HCT116 (cell line): ENCODE data around the gene IRGQ. TPM values are rescaled to one million over a fixed set of nuclear protein-coding genes. Genes with fewer than 3 reads are reported as not detected.
A peak's percentile ranks its signal among the peaks of the same experiment; 100 is the strongest.

ENCODE experiments used
- ATAC-seq: fragments of 200-7000 bp; cut with Tn5 transposase; 2 replicates; pipeline ENCODE4 v1.9.1; 2020; ENCODE audit warnings: mild to moderate bottlenecking, moderate library complexity
- BruUV-seq: library from RNA; stranded (reverse); fragments of 400-500 nt; replicated peaks from 2 replicates; lab custom pipeline; 2021; lab: Mats Ljungman, UMichigan
- CTCF ChIA-PET: fragments of 300-600 bp; sonication (Branson Sonifier 250); formaldehyde crosslinking; loops from one replicate; lab custom pipeline; 2021; ENCODE audit warnings: antibody characterized with exemption; lab: Charles Lee
- POLR2A ChIA-PET: fragments of 300-600, 350-600 bp; sonication (Branson Sonifier 250); formaldehyde crosslinking; loops from one replicate; lab custom pipeline; 2021; ENCODE audit warnings: antibody characterized with exemption; lab: Charles Lee
- RAD21 ChIA-PET, 2 experiments: fragments of 300-600 bp; sonication (Branson Sonifier 250); formaldehyde crosslinking; loops; one replicate each; lab custom pipeline; 2023; ENCODE audit warnings: low total read pairs in 2 of 2; ENCODE audit not compliant: uncharacterized antibody in 2 of 2, unreplicated experiment in 2 of 2, low non-redundant PET in 1 of 2; lab: Charles Lee
- DNase-seq: peaks from one replicate; pipeline ENCODE4 v3.0.0-alpha.2; 2010; ENCODE audit warnings: low read depth, low spot score
- H2AFZ ChIP-seq: fragments of 200-600 bp; shearing (Covaris generic), sonication (generic); 2 replicates; pipeline ENCODE4 v1.6.1; 2017; ENCODE audit warnings: low read depth, mixed run types, mixed read lengths, antibody characterized with exemption, low read length; ENCODE audit not compliant: poor library complexity, severe bottlenecking
- H3K27ac ChIP-seq: 2 replicates; pipeline ENCODE4 v1.5.1; 2012; ENCODE audit warnings: low read depth, low read length
- H3K27me3 ChIP-seq: fragments of 200-600 bp; sonication (generic); 2 replicates; pipeline ENCODE4 v1.6.1; 2016; ENCODE audit warnings: mixed run types, low read length, mixed read lengths; ENCODE audit not compliant: insufficient read depth
- H3K36me3 ChIP-seq, 2 experiments: fragments of 200-500 bp in 1 of 2; fragments of 200-600 bp in 1 of 2; sonication (Bioruptor generic) in 1 of 2; sonication (generic) in 1 of 2; 2 replicates each; pipeline versions ENCODE4 v1.5.1 to v1.6.1; 2014 to 2016; ENCODE audit warnings: low read length in 2 of 2, inconsistent platforms in 1 of 2, mixed read lengths in 1 of 2, mixed run types in 1 of 2; ENCODE audit not compliant: insufficient read depth in 2 of 2, control insufficient read depth in 1 of 2
- H3K4me1 ChIP-seq, 2 experiments: fragments of 200-600 bp in 1 of 2; sonication (generic) in 1 of 2; 2 replicates each; pipeline versions ENCODE4 v1.5.1 to v1.6.1; 2012 to 2017; ENCODE audit warnings: low read length in 2 of 2, inconsistent platforms in 1 of 2, mild to moderate bottlenecking in 1 of 2, mixed read lengths in 1 of 2, mixed run types in 1 of 2, moderate library complexity in 1 of 2; ENCODE audit not compliant: insufficient read depth in 2 of 2, control insufficient read depth in 1 of 2
- H3K4me2 ChIP-seq: fragments of 200-600 bp; sonication (generic); 2 replicates; pipeline ENCODE4 v1.6.1; 2017; ENCODE audit warnings: mixed run types, low read length, mixed read lengths
- H3K4me3 ChIP-seq, 2 experiments: fragments of 200-600 bp in 1 of 2; sonication (generic) in 1 of 2; replicated peaks in 1 of 2; 2 replicates each; pipeline ENCODE4 v1.5.1; 2011 to 2016; ENCODE audit warnings: low read length in 2 of 2, control low read depth in 1 of 2, low read depth in 1 of 2, mild to moderate bottlenecking in 1 of 2, mixed read lengths in 1 of 2, mixed run types in 1 of 2
- H3K79me2 ChIP-seq: fragments of 200-600 bp; sonication (generic); 2 replicates; pipeline ENCODE4 v1.6.1; 2017; ENCODE audit warnings: mild to moderate bottlenecking, mixed run types, low read length, moderate library complexity, mixed read lengths; ENCODE audit not compliant: insufficient read depth
- H3K9ac ChIP-seq: fragments of 200-600 bp; sonication (generic); 2 replicates; pipeline ENCODE4 v1.6.1; 2016; ENCODE audit warnings: low read length, mixed read lengths
- H3K9me2 ChIP-seq: fragments of 200-600 bp; sonication (generic), shearing (Covaris generic); 2 replicates; pipeline ENCODE4 v1.6.1; 2017; ENCODE audit warnings: mixed run types, mild to moderate bottlenecking, moderate library complexity; ENCODE audit not compliant: insufficient read depth
- H3K9me3 ChIP-seq, 2 experiments: fragments of 200-500 bp in 1 of 2; fragments of 200-600 bp in 1 of 2; sonication (Bioruptor generic) in 1 of 2; sonication (generic) in 1 of 2; 2 replicates each; pipeline ENCODE4 v1.6.1; 2014 to 2017; ENCODE audit warnings: low read length in 2 of 2, mixed read lengths in 2 of 2, inconsistent platforms in 1 of 2, low read depth in 1 of 2, mild to moderate bottlenecking in 1 of 2, mixed run types in 1 of 2, moderate library complexity in 1 of 2; ENCODE audit not compliant: control insufficient read depth in 1 of 2, insufficient read depth in 1 of 2
- H4K20me1 ChIP-seq: fragments of 200-600 bp; sonication (generic), shearing (Covaris generic); 2 replicates; pipeline ENCODE4 v1.6.1; 2017; ENCODE audit warnings: mixed run types, mild to moderate bottlenecking, moderate library complexity; ENCODE audit not compliant: insufficient read depth
- CEBPB ChIP-seq: IDR thresholded peaks from 2 replicates; pipeline ENCODE4 v1.6.1; 2012; ENCODE audit warnings: low read depth
- POLR2A ChIP-seq: IDR thresholded peaks from 2 replicates; pipeline ENCODE4 v1.7.0; 2011; ENCODE audit warnings: borderline replicate concordance; ENCODE audit not compliant: insufficient read depth, insufficient read length; ENCODE audit errors: extremely low read depth
- RAD21 ChIP-seq: IDR thresholded peaks from 2 replicates; pipeline ENCODE4 v1.6.1; 2012; ENCODE audit warnings: low read depth, mild to moderate bottlenecking
- SRF ChIP-seq: IDR thresholded peaks from 2 replicates; pipeline ENCODE4 v1.6.1; 2012; ENCODE audit warnings: low read depth
- ZNF274 ChIP-seq: fragments of 200-500 bp; sonication (Bioruptor generic); IDR thresholded peaks from 2 replicates; pipeline ENCODE4 v1.6.1; 2014; ENCODE audit warnings: mild to moderate bottlenecking, low read depth, low read length, inconsistent platforms
- intact Hi-C: fragments of 100-400 bp; cut with micrococcal nuclease; formaldehyde crosslinking; loops from 2 replicates; pipeline ENCODE4 v1.10.0; 2022
- total RNA-seq: library from RNA; stranded (reverse); gene quantifications from one replicate; pipeline ENCODE4 v1.2.1, GENCODE V29; 2021; ENCODE audit not compliant: unreplicated experiment
- TF ChIP-seq, protein P1 (sequence below): IDR thresholded peaks from 2 replicates; pipeline ENCODE4 v1.6.1; 2012
- TF ChIP-seq, protein P2 (sequence below): IDR thresholded peaks from 2 replicates; pipeline ENCODE4 v1.6.1; 2011; ENCODE audit warnings: mild to moderate bottlenecking, low read length, moderate library complexity; ENCODE audit not compliant: insufficient replicate concordance; ENCODE audit errors: extremely low read depth
- TF ChIP-seq, protein P3 (sequence below): IDR thresholded peaks from 2 replicates; pipeline ENCODE4 v1.6.1; 2012; ENCODE audit warnings: low read depth

The IRGQ gene
- total RNA-seq, 1 experiment from 2014 or later: 14.6 TPM

DNA sequence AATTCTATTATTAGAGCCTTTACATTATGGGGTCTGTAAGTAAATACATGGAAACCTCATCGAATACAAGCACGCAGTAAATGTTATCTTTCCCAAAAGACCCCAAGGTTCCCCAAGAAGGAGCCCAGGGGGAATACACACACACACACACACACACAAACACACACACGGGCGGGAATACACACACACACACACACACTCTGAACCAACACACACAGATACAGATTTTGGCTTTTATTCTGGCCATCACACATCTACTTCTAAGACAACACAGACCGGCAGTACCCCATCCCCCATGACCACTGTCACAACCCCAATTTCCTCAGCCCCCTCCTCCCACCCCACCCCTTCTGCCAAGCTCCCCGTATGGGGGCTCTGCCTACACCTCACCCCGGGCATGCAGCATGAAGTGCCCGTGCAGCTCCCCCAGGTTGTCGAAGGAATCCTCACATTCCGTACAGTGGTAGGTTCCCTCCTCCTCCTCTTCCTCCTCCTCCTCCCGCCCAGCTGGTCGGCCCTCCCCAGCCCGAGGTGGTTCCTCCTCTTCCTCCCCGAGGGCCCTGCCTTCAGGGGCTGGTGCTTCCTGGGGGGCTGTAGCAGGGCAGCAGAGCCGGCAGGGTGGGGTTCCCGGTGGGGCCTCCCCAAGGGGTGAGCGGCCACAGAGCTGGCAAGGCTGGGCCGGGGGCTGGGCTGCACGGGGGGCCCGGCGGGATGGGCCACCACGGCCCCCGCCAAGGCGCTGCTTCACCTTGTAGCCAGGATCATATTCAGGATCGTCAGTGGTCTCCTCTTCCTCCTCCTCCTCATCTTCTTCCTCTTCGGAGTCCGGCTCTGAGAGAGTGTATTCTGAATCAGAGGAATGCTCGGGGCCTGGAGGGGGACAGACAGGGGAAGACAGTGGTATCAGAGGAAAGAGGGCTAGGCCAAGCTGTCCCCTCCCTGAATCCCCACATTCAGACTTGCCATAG lies 11.6 kb upstream of the IRGQ start:
- ATAC-seq (peak; percentile 9; the same call in 1 of the 2 replicates), DNase-seq (no peak)
- no peaks in the 10 kb centered on the region for H3K27me3 ChIP-seq
- H3K36me3 ChIP-seq: peaks cover 3 to 7% of the 10 kb centered on the region in 2 experiments; a peak in 2 of 4 replicates
- no peak overlapping the region for H3K4me2 ChIP-seq
- BruUV-seq: TSS peak; percentile 53
- H3K9me2 ChIP-seq: no peaks in the 10 kb centered on the region
- TF ChIP-seq POLR2A (no peak), RAD21 (no peak), CEBPB (no peak), ZNF274 (no peak), SRF (no peak)
- TF ChIP-seq, protein P1, sequence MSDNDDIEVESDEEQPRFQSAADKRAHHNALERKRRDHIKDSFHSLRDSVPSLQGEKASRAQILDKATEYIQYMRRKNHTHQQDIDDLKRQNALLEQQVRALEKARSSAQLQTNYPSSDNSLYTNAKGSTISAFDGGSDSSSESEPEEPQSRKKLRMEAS: no peak
- TF ChIP-seq, protein P2, sequence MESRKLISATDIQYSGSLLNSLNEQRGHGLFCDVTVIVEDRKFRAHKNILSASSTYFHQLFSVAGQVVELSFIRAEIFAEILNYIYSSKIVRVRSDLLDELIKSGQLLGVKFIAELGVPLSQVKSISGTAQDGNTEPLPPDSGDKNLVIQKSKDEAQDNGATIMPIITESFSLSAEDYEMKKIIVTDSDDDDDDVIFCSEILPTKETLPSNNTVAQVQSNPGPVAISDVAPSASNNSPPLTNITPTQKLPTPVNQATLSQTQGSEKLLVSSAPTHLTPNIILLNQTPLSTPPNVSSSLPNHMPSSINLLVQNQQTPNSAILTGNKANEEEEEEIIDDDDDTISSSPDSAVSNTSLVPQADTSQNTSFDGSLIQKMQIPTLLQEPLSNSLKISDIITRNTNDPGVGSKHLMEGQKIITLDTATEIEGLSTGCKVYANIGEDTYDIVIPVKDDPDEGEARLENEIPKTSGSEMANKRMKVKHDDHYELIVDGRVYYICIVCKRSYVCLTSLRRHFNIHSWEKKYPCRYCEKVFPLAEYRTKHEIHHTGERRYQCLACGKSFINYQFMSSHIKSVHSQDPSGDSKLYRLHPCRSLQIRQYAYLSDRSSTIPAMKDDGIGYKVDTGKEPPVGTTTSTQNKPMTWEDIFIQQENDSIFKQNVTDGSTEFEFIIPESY: no peak
- TF ChIP-seq, protein P3, sequence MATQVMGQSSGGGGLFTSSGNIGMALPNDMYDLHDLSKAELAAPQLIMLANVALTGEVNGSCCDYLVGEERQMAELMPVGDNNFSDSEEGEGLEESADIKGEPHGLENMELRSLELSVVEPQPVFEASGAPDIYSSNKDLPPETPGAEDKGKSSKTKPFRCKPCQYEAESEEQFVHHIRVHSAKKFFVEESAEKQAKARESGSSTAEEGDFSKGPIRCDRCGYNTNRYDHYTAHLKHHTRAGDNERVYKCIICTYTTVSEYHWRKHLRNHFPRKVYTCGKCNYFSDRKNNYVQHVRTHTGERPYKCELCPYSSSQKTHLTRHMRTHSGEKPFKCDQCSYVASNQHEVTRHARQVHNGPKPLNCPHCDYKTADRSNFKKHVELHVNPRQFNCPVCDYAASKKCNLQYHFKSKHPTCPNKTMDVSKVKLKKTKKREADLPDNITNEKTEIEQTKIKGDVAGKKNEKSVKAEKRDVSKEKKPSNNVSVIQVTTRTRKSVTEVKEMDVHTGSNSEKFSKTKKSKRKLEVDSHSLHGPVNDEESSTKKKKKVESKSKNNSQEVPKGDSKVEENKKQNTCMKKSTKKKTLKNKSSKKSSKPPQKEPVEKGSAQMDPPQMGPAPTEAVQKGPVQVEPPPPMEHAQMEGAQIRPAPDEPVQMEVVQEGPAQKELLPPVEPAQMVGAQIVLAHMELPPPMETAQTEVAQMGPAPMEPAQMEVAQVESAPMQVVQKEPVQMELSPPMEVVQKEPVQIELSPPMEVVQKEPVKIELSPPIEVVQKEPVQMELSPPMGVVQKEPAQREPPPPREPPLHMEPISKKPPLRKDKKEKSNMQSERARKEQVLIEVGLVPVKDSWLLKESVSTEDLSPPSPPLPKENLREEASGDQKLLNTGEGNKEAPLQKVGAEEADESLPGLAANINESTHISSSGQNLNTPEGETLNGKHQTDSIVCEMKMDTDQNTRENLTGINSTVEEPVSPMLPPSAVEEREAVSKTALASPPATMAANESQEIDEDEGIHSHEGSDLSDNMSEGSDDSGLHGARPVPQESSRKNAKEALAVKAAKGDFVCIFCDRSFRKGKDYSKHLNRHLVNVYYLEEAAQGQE: no peak
- ChIA-PET CTCF (no interaction called here), RAD21 (no interaction called here), POLR2A (no interaction called here)
- no peak overlapping the region for H3K27ac ChIP-seq
- H3K4me3 ChIP-seq: no peak overlapping the region
- intact Hi-C loops: no loop called here
- no peaks in the 10 kb centered on the region for H3K79me2 ChIP-seq
- no peaks in the 10 kb centered on the region for H3K9me3 ChIP-seq
- H4K20me1 ChIP-seq: no peaks in the 10 kb centered on the region
- no peaks in the 10 kb centered on the region for H3K4me1 ChIP-seq
- H3K9ac ChIP-seq: no peak overlapping the region
- H2AFZ ChIP-seq: no peak overlapping the region
